Measurements from ENCODE around the gene PLEKHG2. TPM values are rescaled to one million over a fixed set of nuclear protein-coding genes. Genes with fewer than 3 reads are reported as not detected.
A peak's percentile ranks its signal among the peaks of the same experiment; 100 is the strongest.

Gene PLEKHG2
- total RNA-seq, 1 experiment from 2014 or later = 11.4 TPM

- DNase-seq (ENCODE audit: low spot score) = no peak
These were observed 6.4 kb upstream of the PLEKHG2 start for GRCh38 chr19:39405958-39406655.

DNA sequence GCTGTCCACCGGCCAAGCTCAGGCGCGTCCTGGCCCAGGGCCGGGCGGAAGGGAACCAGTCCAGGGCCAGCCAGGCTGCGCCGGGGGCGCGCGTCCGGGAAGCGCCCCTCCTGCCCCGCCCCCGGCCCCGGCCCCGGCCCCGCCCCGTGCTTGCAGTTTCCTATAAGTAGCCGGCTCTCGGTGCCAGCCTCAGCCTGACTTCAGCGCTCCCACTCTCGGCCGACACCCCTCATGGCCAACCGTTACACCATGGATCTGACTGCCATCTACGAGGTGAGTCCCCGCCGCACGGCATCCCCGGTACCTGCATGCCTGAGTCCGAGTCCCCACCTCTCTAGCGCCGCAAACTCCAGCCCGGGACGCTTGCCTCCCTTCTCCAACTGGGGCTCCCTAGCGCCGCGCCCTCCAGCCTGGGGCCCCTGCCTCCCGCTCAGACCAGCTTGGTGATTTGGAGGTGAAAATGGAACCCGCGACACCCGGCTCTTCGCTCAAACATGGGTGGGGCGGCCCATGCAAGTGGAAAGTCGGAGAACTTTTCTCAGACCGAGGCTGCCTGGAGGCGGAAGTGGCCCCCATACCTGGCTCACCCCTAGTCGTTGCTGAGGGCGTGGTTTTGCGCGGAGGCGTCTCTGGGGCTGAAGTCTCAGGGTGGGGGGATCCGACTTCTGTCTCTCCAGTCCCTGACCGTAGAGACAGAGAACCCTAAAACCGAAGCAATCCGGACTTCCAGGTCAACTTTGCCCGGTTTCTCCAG is 5.6 kb upstream of the PLEKHG2 start, which contains the start of gene ZFP36:
Gene ZFP36 (plus strand): TSS at position 192 of the 754 bp plus-strand sequence. CDS start 58 bp downstream, at position 250.
- peak; percentile 69 for DNase-seq (ENCODE audit: low spot score)

- DNase-seq (ENCODE audit: low spot score) = no peak
These were observed 5.1 kb upstream of the PLEKHG2 start for GRCh38 chr19:39407410-39407659.

DNA sequence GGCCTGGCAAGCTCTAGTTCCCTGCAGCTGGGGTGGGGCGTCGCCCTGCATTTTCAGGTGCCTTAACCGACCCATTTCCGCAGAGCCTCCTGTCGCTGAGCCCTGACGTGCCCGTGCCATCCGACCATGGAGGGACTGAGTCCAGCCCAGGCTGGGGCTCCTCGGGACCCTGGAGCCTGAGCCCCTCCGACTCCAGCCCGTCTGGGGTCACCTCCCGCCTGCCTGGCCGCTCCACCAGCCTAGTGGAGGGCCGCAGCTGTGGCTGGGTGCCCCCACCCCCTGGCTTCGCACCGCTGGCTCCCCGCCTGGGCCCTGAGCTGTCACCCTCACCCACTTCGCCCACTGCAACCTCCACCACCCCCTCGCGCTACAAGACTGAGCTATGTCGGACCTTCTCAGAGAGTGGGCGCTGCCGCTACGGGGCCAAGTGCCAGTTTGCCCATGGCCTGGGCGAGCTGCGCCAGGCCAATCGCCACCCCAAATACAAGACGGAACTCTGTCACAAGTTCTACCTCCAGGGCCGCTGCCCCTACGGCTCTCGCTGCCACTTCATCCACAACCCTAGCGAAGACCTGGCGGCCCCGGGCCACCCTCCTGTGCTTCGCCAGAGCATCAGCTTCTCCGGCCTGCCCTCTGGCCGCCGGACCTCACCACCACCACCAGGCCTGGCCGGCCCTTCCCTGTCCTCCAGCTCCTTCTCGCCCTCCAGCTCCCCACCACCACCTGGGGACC is 4.6 kb upstream of the PLEKHG2 start:
- peak; percentile 35 for DNase-seq (ENCODE audit: low spot score)

DNA sequence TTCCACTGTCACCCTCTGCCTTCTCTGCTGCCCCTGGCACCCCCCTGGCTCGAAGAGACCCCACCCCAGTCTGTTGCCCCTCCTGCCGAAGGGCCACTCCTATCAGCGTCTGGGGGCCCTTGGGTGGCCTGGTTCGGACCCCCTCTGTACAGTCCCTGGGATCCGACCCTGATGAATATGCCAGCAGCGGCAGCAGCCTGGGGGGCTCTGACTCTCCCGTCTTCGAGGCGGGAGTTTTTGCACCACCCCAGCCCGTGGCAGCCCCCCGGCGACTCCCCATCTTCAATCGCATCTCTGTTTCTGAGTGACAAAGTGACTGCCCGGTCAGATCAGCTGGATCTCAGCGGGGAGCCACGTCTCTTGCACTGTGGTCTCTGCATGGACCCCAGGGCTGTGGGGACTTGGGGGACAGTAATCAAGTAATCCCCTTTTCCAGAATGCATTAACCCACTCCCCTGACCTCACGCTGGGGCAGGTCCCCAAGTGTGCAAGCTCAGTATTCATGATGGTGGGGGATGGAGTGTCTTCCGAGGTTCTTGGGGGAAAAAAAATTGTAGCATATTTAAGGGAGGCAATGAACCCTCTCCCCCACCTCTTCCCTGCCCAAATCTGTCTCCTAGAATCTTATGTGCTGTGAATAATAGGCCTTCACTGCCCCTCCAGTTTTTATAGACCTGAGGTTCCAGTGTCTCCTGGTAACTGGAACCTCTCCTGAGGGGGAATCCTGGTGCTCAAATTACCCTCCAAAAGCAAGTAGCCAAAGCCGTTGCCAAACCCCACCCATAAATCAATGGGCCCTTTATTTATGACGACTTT is 3.9 kb upstream of the PLEKHG2 start:
- DNase-seq (ENCODE audit: low spot score) = no peak

- peak; percentile 31 for DNase-seq (ENCODE audit: low spot score)
These were observed 3.1 kb upstream of the PLEKHG2 start for GRCh38 chr19:39409208-39410016.

DNA sequence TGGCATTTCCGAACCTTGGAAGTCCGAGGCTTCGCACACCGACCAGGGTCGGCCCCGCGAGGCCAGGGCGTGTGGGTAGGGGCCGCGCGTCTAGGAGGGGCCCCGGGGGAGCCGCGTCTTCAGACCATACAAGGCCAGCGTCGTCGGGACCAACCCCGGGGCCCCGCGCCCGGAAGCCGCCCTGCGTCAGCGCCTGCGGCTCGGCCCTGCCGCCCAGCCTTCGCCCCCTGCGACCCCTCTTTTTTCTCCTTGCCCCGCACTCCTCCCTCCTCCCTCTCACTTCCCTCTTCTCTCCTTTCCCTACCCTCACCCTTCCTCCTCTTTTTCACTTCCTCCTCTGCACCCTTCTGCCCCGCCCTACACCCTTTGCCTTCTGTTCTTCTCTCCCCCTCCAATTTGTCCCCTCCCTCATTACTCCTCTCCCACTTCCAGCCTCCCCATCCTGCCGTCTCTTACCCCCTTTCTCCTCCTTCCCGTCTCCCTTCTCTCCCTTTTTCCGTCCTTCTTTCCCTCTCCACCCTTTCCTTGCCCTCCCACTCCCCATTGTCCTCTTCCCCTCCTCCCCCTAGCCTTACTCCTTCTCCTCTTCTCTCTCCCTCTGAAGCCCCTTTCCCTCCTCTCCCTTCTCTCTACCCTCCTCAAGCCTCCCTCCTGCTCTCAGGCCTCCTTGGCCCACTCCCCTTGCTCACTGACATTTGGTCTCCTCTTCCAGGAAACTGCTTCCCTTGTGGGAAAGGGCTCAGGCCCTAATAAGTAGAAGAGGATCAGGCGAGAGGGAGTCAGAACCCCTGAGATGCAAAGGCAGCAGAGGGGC is 2.2 kb upstream of the PLEKHG2 start:
- DNase-seq (ENCODE audit: low spot score) = no peak

DNA sequence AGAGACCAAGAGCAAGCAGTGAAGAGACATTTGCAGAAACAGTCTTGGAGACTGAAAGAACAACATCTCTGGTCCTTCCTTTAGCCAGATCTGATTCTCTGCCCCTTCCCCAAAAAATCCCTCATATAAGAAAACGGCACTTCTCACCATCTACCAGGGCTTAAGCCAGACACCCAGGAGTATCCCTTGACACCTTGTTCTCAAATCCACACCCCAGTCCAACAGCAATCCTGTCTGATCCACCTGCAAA is 1.7 kb upstream of the PLEKHG2 start:
- no peak for DNase-seq (ENCODE audit: low spot score)

GRCh38 chr19:39411081-39411831 is 1.2 kb upstream of the PLEKHG2 start:
- no peak for DNase-seq (ENCODE audit: low spot score)

DNA sequence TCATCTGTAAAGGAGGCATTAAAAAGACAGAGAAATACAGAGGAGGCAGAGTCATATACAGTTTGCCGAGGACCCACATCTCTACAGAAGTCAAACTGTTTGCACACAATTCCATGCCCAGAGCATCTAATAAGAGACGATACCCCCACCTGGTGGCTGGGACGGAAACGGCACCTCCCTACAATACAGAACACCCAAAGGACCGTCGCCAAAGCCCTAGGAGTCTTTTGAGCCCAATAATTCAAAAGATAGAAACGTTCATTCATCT is 703 bp upstream of the PLEKHG2 start:
- DNase-seq (ENCODE audit: low spot score) = peak; percentile 93

DNA sequence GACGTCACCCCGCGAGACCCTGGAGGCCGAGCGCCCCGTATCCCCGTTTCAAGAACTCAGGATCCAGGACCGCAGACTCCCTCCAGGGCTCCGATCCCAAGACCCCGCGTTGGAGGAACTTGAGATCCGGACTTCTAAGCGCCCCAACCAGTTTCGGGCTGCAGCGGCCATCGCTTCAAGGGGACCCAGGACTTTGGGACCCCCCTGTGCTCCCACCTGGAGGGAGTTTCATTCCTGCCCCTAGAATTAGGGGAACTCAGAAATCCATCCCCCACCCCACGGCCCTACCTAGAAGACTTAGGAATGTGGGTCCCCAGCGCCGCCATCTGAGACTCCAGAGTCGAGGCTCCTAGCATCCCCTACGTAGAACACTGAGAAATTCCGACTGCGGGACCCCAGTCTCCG is 400 bp downstream of the PLEKHG2 start:
- no peak for DNase-seq (ENCODE audit: low spot score)

GRCh38 chr19:39413272-39413910 is 922 bp downstream of the PLEKHG2 start:
- DNase-seq (ENCODE audit: low spot score) = peak; percentile 31

DNA sequence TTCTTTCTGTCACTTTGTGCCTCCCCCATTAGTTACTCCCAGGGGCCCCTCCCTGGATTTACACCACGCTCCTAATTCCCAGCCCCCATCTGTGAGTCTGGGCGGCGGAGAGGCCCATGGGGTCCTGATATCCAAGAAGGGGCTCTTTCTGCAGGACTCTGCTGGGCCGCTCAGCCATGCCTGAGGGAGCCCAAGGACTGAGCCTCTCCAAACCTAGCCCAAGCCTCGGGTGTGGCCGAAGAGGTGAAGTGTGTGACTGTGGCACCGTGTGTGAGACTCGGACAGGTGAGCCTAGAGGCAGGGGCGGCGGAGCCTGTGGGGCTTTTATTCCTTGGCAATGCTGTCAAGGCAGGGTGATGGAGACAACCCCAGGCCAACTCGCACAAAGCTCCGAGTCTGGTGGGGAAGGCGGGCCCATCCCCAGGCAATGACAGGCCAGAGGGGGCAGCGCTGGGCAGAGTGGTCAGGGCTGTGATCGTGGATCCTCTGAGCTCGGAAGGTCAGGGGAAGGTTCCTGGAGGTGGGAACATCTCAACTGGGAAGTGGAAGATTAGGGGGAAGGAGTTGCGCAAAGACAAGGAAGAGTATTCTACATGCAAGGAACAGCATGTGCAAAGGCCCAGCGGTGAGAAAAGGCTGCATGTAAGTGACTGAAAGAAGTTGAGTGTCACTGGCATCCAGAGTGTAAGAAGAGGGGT is 1.6 kb downstream of the PLEKHG2 start:
- peak; percentile 35 for DNase-seq (ENCODE audit: low spot score)

GRCh38 chr19:39415111-39416046 is 2.9 kb downstream of the PLEKHG2 start:
- DNase-seq (ENCODE audit: low spot score) = no peak

DNA sequence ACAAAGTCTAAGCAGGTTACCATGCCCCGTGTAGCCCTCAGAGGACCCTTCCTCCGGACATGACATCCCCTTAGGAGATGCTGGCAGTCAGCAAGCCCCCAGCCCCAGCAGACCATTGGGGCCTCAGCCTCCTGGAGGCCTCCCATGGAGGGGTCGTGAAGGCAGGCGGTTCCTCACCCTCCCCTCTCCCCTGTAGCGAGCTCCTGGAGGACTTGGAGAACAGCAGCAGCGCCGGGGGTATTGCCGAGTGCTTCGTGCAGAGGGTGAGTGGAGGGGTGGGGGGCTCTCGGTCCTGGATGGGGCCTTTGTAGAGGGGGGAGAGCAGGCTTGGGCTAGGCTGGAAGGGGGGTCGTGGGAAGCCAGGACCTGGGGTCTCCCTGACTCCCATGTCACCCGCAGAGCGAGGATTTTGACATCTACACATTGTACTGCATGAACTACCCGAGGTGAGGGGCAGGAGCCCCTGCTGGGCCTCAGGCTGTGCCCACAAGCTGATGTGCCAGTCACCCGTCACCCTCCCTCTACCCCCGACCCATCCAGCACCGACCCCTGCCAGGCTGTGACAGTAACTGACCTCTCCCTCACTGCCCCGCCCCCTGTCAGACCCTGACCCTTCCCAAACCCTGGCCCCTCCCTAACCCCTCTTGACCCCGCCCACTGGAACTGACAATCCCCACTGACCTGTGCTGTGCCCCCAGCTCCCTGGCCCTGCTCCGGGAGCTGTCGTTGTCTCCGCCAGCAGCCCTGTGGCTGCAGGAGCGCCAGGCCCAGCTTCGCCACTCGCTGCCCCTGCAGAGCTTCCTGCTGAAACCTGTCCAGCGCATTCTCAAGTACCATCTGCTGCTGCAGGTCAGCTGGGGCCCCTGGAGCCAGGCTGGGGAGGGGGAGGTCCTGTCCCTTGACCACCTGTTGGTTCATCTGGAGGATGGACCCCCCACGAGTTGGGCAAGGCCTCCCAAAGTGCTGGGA is 4.0 kb downstream of the PLEKHG2 start:
- no peak for DNase-seq (ENCODE audit: low spot score)

DNA sequence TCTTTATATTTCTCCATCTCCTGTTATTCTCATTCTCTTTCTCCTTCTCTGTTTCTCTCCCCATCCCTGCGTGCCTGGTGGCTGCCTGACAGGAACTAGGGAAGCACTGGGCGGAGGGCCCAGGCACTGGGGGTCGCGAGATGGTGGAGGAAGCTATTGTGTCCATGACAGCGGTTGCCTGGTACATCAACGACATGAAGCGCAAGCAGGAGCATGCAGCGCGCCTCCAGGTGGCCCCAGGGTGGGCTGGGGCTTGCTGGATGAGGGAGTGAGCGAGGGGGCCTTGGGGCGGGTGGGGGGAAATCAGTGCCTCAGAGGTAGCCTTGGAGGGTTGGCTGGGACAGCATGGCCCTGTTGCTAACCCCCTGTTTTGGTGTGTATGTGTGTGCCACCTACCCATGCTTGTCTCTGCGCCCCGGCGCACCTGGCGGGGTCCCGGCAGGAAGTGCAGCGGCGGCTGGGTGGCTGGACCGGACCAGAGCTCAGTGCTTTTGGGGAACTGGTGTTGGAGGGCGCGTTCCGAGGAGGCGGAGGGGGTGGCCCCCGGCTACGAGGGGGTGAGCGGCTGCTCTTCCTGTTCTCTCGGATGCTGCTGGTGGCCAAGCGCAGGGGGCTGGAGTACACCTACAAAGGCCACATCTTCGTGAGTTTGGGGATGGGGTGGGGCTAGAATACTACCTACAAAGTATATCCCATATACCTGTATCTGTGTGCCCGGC is 5.2 kb downstream of the PLEKHG2 start:
- DNase-seq (ENCODE audit: low spot score) = no peak
